NCI-H774 (cell line): ENCODE data around the gene SP100.

Experiments
- DNase-seq: peaks from one replicate; lab custom pipeline; 2025; lab: John Stamatoyannopoulos, UW

The SP100 gene

GRCh38 chr2:230552181-230552580, 136.2 kb downstream of the SP100 start:
- no peak for DNase-seq

- DNase-seq = no peak
Observed at GRCh38 chr2:230557065-230557464, 141.1 kb downstream of the SP100 start.

DNA sequence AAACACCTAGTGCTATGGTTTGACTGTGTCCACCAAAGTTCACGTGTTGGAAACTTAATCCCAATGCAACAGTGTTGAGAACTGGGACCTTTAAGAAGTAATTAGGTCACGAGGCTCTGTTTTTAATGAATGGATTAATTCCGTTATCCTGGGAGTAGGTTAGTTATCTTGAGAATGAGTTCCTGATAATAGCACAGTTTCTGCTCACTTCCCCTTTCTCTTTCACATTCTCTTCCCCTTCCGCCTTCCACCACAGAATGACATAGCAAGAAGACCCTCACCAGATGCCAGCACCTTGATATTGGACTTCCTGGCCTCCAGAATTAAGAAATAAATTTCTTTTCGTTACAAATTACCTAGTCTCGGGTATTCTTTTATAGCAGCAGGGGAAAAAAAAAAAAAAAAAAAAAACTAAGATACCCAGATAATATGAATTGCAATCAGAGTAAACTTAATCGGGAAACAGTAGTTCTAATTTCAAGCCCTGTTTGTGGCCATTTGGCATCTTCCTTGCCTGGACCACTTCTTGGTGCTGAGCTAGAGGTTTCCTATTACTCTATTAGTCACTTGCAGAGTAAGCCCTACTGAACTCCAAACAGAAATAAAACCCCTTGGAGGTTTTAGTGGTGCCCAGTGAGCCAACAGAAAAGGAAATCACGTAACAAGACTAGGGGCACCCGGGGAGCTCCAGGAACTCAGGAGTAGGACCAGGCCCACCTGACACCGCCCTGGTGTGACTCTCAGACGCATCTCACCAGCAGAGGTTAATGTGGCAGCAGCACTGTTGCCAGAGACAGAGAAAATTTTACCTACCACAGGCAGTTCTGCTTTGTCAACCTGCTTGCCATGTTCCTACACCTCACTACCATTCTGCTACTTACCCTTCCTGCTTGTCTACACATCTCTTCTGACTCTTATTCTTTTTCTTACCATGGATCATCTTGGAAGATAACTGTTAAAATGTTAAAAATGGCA, 149.1 kb downstream of the SP100 start:
- DNase-seq = no peak

DNA sequence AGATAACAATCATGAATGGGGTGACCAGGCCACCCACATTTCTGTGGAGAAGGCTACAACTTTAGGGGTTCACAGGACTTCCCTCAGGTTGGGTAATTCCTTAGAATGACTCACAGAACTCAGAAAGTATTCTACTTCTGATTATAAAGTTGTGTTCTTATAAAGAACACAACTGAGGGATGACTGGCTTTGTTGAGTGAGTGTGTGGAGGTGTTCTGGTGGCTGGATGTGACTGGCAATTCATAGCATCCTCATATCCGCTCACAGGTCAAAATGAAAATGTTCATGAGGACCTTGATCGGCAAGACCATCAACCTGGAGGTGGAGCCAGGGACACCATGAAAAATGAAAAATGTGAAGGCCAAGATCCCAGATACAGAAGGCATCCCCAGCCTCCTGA, 153.3 kb downstream of the SP100 start:
- no peak for DNase-seq

DNA sequence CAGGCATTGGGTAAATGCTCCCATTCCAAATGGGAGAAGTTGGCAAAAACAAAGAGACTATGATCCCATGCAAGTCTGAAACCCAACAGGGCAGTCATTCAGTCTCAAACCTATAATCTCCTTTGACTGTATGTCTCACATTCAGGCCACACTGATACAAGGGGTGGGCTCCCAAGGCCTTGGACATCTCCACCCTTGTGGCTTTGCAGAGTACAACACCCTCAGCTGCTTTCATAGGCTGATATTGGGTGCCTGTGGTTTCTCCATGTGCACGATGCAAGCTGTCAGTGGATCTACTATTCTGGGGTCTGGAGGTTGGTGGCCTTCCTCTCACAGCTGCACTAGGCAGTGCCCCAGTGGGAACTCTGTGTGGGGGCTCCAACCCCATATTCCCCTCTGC, 155.0 kb downstream of the SP100 start:
- DNase-seq = no peak

- DNase-seq = no peak
Observed at GRCh38 chr2:230575642-230576324, 159.8 kb downstream of the SP100 start.

DNA sequence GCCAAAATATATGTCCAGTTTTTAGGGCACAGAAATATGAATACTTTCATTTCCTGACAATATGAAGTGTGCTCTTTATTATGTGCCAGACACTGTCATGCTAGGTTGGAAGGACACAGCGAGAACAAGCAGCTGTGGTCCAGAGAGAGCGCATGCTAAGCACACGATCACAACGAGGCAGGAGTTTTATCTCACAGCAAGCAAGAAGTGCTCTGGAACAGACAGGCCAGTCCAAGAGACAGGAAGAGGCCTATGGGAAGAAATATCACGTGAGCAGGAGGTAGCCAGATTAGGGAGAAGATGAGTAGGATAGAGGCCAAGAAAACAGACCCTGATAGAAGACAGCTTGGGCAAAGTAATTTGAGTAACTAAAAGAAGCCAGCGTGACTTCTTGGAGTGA, 161.1 kb downstream of the SP100 start:
- no peak for DNase-seq

- DNase-seq = no peak
Observed at GRCh38 chr2:230578106-230578505, 162.1 kb downstream of the SP100 start.

DNA sequence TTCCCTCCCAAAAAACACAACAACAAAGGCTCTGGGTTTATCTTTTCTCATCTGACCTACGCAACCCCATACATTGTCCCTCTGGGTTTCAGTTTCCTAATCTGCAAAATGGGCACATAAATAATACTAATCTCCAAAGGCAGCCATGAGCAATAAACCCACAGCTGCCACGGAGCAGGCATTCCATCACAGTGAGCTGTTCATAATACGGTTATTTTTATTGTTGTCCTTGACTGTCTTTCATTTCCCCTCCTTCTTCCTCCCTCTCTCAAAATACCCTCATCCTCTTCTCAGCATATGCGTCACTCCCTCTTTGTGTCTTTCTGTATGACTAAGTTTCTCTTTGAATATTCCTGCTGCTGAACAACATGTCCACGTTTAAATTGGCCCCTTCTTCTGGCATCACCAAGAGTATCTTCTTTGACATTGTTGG, 166.9 kb downstream of the SP100 start:
- no peak for DNase-seq

DNA sequence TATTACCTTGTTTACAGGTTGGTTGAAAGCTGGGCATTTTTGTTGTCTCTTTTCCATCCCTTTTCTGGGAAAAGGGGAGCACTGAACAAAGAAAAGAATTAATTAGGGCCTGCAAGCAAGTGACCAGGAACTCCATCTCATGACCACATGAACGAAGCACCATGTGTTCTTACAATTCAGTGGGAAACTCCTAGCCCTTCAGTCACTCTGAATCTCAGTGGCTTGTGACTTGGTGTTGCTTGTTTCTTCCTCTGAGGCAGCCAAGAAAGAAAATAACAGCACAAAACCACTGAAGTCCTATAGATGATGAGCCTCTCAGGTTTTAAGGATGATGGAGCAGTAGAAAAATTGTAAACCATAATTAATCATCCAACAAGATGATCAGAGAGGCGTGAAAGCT, 167.6 kb downstream of the SP100 start:
- no peak for DNase-seq

GRCh38 chr2:230586328-230586982, 170.5 kb downstream of the SP100 start:
- DNase-seq = no peak

GRCh38 chr2:230589025-230589424, 173.0 kb downstream of the SP100 start:
- DNase-seq = no peak

- no peak for DNase-seq
Observed at GRCh38 chr2:230589497-230590015, 173.6 kb downstream of the SP100 start.

DNA sequence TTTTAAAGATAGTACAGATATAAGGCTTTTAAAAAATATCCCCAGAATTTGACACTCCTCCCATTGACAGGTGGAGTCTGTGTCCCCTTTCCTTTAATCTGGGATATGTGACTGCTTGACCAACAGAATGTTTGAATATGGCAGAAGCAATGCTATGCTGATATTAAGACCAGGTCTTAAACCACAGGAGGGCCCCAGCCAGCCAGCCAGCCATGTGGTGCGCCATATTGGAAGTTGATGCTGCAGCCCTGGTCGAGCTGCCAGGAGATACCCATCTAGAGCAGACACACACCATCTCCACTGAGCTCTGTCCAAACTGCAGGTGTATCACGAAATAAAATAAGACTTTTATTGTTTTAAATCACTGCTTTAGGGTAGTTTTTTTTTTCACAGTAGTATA, 174.3 kb downstream of the SP100 start:
- no peak for DNase-seq

- no peak for DNase-seq
Observed at GRCh38 chr2:230591850-230592249, 175.8 kb downstream of the SP100 start.

DNA sequence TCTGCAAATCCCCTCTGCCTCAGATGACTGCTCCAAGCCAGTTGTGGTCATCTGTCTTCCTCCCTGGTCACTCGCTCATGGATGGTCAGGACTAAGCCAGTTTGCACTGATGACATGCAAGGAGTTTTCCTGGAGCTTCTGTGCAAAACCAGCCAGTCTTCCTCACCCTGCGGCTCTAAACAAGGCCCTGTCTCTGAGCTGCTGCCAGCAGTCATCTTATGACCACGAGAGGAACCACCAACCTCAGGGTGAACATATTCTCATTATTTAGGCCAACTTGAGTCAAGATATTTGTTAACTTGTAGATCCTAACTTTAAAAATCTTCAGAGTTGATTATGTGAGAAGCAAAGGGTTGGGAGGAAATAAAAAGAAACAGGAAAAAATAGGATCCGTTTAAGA, 176.8 kb downstream of the SP100 start:
- DNase-seq = no peak
